Thoracic aorta (tissue), 2 donors: ENCODE measurements around the gene OLIG1. TPM values are rescaled to one million over a fixed set of nuclear protein-coding genes. Genes with fewer than 3 reads are reported as not detected.

Experiments used
- ATAC-seq: fragments of 150-250 bp; one replicate; pipeline ENCODE4 v1.8.0; 2017; ENCODE audit warnings: low read depth; ENCODE audit not compliant: insufficient number of reproducible peaks, low FRiP score
- DNase-seq: peaks from one replicate; pipeline ENCODE4 v3.0.0-alpha.2; 2020; ENCODE audit warnings: low spot score
- H3K27ac ChIP-seq, 2 donors: fragments of 200-600 bp; sonication (generic); 1 replicate in 1 of 2; 2 replicates in 1 of 2; pipeline ENCODE4 v1.5.1; 2016; ENCODE audit warnings: mild to moderate bottlenecking in 2 of 2, moderate library complexity in 2 of 2
- H3K27me3 ChIP-seq: fragments of 200-600 bp; sonication (generic); replicated peaks from 2 replicates; pipeline ENCODE4 v1.6.0; 2016; ENCODE audit warnings: mild to moderate bottlenecking; ENCODE audit not compliant: insufficient read depth
- H3K36me3 ChIP-seq: fragments of 200-600 bp; sonication (generic); one replicate; pipeline ENCODE4 v1.5.1; 2016
- H3K4me1 ChIP-seq, 2 donors: fragments of 200-600 bp; sonication (generic); 1 replicate in 1 of 2; 2 replicates in 1 of 2; pipeline versions ENCODE4 v1.5.1 to v1.6.0; 2016; ENCODE audit warnings: low read depth in 2 of 2, mild to moderate bottlenecking in 1 of 2; ENCODE audit not compliant: control insufficient read depth in 1 of 2
- H3K4me3 ChIP-seq: fragments of 200-600 bp; sonication (generic); 2 replicates; pipeline ENCODE4 v1.5.1; 2016; ENCODE audit warnings: mild to moderate bottlenecking
- H3K9me3 ChIP-seq: fragments of 200-600 bp; sonication (generic); 2 replicates; pipeline ENCODE4 v1.5.1; 2016
- total RNA-seq, 2 donors: library from RNA; depleted of rRNA; stranded (reverse); fragments of >200 nt; gene quantifications; one replicate each; pipeline versions ENCODE4 v1.1.0 to v1.2.3, GENCODE V29; 2016
- TF ChIP-seq, protein P1 (sequence below): fragments of 200-600 bp; sonication (generic); IDR thresholded peaks from one replicate; pipeline ENCODE4 v1.5.1; 2019; ENCODE audit warnings: antibody characterized with exemption

The OLIG1 gene
- total RNA-seq, 2 donors from 2014 or later: not detected

- Histone ChIP-seq H3K27me3 (no peaks in the 10 kb centered on the region), H3K36me3 (no peaks in the 10 kb centered on the region), H3K4me1 (peaks cover 10 to 47% of the 10 kb centered on the region in 2 donors), H3K27ac (no peak overlapping the region), H3K4me3 (peak overlapping the region; percentile 7), H3K9me3 (no peaks in the 10 kb centered on the region)
- TF ChIP-seq, protein P1, sequence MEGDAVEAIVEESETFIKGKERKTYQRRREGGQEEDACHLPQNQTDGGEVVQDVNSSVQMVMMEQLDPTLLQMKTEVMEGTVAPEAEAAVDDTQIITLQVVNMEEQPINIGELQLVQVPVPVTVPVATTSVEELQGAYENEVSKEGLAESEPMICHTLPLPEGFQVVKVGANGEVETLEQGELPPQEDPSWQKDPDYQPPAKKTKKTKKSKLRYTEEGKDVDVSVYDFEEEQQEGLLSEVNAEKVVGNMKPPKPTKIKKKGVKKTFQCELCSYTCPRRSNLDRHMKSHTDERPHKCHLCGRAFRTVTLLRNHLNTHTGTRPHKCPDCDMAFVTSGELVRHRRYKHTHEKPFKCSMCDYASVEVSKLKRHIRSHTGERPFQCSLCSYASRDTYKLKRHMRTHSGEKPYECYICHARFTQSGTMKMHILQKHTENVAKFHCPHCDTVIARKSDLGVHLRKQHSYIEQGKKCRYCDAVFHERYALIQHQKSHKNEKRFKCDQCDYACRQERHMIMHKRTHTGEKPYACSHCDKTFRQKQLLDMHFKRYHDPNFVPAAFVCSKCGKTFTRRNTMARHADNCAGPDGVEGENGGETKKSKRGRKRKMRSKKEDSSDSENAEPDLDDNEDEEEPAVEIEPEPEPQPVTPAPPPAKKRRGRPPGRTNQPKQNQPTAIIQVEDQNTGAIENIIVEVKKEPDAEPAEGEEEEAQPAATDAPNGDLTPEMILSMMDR: no peak
- DNase-seq (no peak), ATAC-seq (no peak)
Measured at GRCh38 chr21:33028287-33028670, 41.7 kb upstream of the OLIG1 start.

DNA sequence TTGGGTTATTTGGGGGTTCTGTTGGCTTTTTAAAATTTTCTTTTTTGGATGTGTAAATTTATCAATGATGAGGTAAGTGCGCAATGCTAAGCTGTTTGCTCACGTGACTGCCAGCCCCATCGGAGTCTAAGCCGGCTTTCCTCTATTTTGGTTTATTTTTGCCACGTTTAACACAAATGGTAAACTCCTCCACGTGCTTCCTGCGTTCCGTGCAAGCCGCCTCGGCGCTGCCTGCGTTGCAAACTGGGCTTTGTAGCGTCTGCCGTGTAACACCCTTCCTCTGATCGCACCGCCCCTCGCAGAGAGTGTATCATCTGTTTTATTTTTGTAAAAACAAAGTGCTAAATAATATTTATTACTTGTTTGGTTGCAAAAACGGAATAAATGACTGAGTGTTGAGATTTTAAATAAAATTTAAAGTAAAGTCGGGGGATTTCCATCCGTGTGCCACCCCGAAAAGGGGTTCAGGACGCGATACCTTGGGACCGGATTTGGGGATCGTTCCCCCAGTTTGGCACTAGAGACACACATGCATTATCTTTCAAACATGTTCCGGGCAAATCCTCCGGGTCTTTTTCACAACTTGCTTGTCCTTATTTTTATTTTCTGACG lies 41.1 kb upstream of the OLIG1 start:
- TF ChIP-seq, protein P1: no peak
- DNase-seq (no peak), ATAC-seq (no peak)
- Histone ChIP-seq H3K9me3 (no peaks in the 10 kb centered on the region), H3K27me3 (no peaks in the 10 kb centered on the region), H3K4me3 (peak overlapping the region; percentile 28), H3K36me3 (no peaks in the 10 kb centered on the region), H3K27ac (no peak overlapping the region), H3K4me1 (peaks cover 10 to 41% of the 10 kb centered on the region in 2 donors)

DNA sequence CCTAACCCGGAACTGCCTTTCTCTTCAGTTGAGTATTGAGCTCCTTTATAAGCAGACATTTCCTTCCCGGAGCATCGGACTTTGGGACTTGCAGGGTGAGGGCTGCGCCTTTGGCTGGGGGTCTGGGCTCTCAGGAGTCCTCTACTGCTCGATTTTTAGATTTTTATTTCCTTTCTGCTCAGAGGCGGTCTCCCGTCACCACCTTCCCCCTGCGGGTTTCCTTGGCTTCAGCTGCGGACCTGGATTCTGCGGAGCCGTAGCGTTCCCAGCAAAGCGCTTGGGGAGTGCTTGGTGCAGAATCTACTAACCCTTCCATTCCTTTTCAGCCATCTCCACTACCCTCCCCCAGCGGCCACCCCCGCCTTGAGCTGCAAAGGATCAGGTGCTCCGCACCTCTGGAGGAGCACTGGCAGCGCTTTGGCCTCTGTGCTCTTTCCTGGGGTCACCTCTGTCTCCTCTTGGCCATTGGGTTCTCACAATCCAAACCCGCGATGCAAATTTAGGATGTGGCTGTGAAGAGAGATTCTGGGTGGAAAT lies 40.5 kb upstream of the OLIG1 start:
- no peaks in the 10 kb centered on the region for H3K27me3 ChIP-seq
- peak overlapping the region; percentile 28 for H3K4me3 ChIP-seq

DNA sequence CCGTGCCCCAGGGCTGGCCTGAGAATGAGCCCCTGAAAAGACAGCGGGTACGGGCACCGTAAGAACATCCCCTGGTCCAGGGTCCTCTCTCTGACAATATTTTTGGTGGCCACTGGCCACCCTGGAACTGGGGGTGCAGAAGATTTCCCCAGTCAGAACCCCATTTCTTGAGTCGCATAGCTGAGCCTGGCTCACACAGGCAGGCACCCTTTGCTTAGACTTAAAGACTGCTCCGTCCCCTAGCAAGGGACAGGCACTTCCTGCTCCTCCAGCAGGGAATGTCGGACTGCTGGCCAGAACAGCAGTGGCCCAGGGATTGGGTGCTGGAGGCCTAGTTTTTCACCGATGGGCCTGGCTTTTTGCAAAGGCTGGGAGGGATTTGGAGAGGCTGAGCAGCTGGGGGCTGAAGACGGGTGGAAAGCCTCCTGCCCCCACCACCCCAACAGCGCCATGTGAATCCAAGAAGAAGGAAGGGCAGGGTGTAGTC lies 39.9 kb upstream of the OLIG1 start:
- Histone ChIP-seq H3K9me3 (no peaks in the 10 kb centered on the region), H3K4me1 (peaks cover 10 to 36% of the 10 kb centered on the region in 2 donors)
- ATAC-seq: no peak

More for the DNA sequence above, 40.5 kb upstream of the OLIG1 start:
- no peak for ATAC-seq
- TF ChIP-seq, protein P1: no peak
- H3K36me3 ChIP-seq: no peaks in the 10 kb centered on the region
- H3K27ac ChIP-seq: no peak overlapping the region
- no peak for DNase-seq
- H3K4me1 ChIP-seq: peaks cover 10 to 36% of the 10 kb centered on the region in 2 donors
- H3K9me3 ChIP-seq: no peaks in the 10 kb centered on the region

GRCh38 chr21:33030633-33031032 lies 39.3 kb upstream of the OLIG1 start:
- ATAC-seq (no peak), DNase-seq (no peak)
- Histone ChIP-seq H3K36me3 (no peaks in the 10 kb centered on the region), H3K9me3 (no peaks in the 10 kb centered on the region), H3K4me1 (peaks cover 10 to 30% of the 10 kb centered on the region in 2 donors), H3K27me3 (no peaks in the 10 kb centered on the region), H3K27ac (no peak overlapping the region), H3K4me3 (no peak overlapping the region)
- TF ChIP-seq, protein P1: no peak

More for the DNA sequence above, 39.9 kb upstream of the OLIG1 start:
- no peak overlapping the region for H3K27ac ChIP-seq
- no peaks in the 10 kb centered on the region for H3K36me3 ChIP-seq
- no peaks in the 10 kb centered on the region for H3K27me3 ChIP-seq
- no peak for DNase-seq
- TF ChIP-seq, protein P1: no peak
- no peak overlapping the region for H3K4me3 ChIP-seq
